Stimulated activated CD8-positive, alpha-beta memory T cell treated with anti-CD3 and anti-CD28 coated beads, Interleukin-7, amount 100 ng/mL, for 4 hours (primary cell): Measurements from ENCODE around the gene SIM2.

Experiments
- DNase-seq, 2 donors: peaks; one replicate each; pipeline ENCODE4 v3.0.0-alpha.2; 2020; ENCODE audit warnings: low read depth in 2 of 2

The SIM2 gene

DNA sequence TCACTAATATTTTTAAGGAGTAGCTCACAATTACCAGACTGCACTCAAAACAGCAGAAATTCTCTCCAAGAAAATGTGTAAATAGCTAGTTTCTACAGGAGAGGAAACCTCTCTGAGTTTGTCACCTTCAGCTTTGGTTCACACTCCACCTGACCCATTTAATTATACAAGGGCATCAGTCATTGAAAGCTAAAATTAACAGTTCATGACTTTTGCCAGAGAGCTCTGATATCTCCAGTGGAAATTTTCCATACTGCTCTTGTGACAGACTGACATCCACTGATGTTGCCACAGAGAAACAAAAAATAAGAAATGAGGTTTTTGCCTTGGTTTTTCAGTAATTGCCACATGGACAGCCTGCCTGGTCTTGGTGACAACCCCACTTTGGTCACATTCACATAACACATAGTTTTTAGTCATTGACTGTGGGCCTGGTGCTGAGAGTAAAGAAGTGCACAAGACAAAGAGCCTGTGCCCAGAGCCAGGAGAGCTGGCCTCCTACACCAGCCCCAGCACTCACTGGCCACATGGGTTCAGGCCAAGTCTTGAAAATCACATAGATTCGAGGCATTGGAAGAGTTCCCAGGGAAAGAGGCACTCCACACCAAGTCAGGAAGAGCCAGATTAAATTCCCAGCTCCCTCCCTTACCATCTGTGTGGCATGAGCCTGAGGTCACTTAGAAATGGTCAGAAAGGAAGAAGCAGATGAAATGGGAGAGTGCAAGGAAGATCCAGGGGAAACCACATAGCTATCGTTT lies 13.8 kb upstream of the SIM2 start:
- DNase-seq, result no peak

- no peak for DNase-seq
Measured at GRCh38 chr21:36686955-36687354, 12.0 kb upstream of the SIM2 start.

- DNase-seq, result no peak
Measured at GRCh38 chr21:36688324-36688723, 10.6 kb upstream of the SIM2 start.

DNA sequence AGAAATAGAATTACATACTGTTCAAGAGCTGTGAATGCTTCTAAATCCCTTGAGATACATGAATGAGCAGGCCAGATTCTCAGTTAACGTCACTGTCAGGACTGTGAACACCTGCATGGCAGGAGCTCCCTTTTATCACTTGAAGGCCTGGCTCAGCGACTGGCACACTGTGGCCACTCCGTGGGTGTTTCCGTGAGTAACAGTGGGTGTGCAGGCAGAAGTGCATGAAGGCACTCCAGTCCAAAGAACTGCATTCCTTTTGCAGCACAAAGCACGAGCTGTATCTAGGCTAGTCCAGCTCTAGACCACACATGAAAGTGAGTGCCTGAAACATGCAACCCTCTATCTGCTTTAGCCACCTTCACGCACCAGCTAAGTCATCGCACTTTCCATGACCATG lies 9.6 kb upstream of the SIM2 start:
- DNase-seq, result no peak

- DNase-seq, result no peak
Measured at GRCh38 chr21:36690628-36691554, 8.0 kb upstream of the SIM2 start.

GRCh38 chr21:36691555-36692041 lies 7.3 kb upstream of the SIM2 start:
- DNase-seq, result no peak

GRCh38 chr21:36692114-36692834 lies 6.6 kb upstream of the SIM2 start:
- no peak for DNase-seq

- no peak for DNase-seq
Measured at GRCh38 chr21:36692835-36693488, 6.0 kb upstream of the SIM2 start.

GRCh38 chr21:36693489-36694030 lies 5.4 kb upstream of the SIM2 start:
- DNase-seq, result no peak

DNA sequence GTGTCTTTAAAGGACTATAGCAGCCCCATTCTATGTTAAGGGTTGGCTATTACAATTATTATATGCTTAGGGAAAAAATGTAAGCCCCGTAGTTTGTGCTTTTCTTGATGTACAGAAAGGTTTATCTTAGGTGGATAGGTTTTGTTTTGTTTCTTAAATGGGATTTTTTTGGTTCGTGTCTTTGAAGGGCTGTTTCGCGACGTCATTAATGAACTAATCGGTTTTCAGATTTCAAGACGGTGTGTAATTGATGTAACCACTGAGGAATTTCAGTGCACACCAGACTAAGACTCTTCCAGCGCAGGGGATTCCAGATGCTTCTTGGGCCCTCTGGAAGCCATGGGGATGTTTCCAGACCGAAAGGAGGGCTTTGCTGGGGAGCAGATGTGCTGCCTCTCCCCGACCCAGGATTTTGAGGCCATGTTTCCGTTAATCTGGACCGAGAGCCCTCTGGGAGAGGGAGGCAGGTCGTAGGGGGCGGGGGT lies 4.8 kb upstream of the SIM2 start:
- DNase-seq, result no peak

DNA sequence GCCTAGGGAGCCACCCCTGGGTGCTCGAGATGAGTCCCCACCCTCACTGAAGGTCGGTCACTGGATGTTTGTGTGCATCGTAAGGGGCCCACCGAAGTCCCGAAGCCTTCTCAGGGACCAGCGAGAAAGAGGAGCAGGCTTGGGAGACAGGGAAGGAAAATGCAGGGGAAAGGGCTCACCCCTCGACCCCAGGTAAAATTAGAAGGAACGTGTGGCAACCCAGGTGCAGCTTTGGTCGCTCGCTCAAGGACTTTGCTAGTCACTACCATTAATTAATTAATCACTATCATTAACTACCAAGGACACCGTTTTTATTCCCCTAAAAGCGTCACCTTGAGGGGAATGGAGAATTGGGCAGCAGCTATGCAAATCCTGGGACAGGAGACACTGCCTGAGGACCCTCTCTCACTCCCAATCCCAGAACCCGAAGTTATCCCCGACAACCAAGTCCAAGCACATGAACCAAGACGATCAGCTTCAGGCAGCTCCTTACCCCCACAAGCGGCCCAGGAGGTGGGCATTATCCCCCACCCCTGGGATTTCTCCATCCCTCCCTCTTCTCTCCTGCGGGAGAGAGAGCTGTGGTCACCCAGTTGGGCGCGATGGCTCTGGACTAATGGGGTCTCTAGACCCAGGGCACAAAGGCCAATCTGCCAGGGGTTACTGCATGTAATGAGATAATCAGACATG lies 4.2 kb upstream of the SIM2 start:
- no peak for DNase-seq

GRCh38 chr21:36695283-36695634 lies 3.7 kb upstream of the SIM2 start:
- no peak for DNase-seq

- no peak for DNase-seq
Measured at GRCh38 chr21:36695671-36696389, 3.1 kb upstream of the SIM2 start.

GRCh38 chr21:36696390-36697059 lies 2.4 kb upstream of the SIM2 start:
- DNase-seq, result no peak

DNA sequence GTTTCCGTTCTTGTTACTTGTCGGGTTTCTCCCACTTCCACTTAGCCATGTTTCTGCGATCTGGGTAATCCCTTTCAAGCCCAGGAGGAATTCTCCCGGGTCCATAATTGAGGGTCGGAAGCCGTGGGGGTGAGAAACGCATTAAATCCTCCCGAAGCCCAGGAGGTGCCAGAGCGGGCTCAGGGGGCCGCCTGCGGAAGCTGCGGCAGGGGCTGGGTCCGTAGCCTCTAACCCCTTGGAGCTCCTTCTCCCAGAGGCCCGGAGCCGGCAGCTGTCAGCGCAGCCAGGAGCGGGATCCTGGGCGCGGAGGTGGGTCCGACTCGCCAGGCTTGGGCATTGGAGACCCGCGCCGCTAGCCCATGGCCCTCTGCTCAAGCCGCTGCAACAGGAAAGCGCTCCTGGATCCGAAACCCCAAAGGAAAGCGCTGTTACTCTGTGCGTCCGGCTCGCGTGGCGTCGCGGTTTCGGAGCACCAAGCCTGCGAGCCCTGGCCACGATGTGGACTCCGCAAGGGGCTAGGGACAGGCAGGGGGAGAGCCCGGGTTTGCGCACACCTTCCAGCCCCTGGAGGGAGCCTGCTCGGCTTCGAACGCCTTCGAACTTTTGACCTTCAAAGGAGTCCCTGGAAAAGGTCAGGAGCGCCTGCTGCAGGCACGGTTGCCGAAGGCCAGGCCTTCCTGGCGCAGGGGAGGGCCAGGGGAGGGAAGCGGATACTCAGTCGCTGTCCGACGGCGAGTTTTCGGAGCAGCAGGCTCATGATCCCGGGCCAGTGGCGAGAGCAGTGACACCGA lies 1.7 kb upstream of the SIM2 start:
- no peak for DNase-seq

GRCh38 chr21:36697851-36698384 lies 997 bp upstream of the SIM2 start:
- no peak for DNase-seq

DNA sequence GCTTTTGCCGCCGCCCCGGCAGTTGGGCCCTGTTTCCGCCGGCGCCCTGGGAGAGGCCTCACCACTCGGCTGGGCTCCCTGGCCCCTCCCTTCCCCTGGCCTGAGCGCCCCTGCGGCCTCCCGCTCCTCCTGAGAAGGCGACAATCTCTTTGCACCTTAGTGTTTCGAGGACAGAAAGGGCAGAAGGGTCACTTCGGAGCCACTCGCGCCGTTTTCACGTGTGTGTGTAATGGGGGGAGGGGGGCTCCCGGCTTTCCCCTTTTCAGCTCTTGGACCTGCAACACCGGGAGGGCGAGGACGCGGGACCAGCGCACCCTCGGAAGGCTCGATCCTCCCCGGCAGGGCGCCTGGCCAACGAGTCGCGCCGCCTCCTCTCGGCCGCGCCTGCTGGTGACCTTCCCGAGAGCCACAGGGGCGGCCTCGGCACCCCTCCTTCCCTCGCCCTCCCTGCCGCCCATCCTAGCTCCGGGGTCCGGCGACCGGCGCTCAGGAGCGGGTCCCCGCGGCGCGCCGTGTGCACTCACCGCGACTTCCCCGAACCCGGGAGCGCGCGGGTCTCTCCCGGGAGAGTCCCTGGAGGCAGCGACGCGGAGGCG lies 432 bp upstream of the SIM2 start:
- no peak for DNase-seq
